Fibroblast of skin of left quadriceps (primary cell): ENCODE data around the gene FBXO5.
A peak's percentile ranks its signal among the peaks of the same experiment; 100 is the strongest.

ENCODE experiments used
- DNase-seq, 2 experiments: peaks; one replicate each; pipeline ENCODE4 v3.0.0-alpha.2; 2013; ENCODE audit warnings: low read depth in 2 of 2

Gene FBXO5

DNA sequence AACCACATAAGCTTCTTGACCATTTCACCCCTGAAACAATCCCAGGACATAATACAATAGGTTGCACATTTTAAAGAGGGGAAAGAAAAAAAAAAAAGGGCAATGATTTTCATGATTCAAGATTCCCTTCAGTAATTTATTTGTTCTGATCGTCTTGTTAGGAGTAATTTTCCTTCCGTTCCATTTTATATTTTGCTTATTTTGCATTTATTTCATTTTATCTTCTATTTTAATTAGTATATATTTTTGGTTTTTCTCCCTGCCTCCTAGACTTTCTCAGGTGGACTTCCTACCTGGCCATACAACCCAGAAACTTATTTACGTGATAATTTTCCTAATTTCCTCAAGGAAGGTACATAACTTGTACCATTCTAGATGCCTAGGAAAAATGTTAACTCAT is 32.6 kb downstream of the FBXO5 start:
- DNase-seq = no peak

DNA sequence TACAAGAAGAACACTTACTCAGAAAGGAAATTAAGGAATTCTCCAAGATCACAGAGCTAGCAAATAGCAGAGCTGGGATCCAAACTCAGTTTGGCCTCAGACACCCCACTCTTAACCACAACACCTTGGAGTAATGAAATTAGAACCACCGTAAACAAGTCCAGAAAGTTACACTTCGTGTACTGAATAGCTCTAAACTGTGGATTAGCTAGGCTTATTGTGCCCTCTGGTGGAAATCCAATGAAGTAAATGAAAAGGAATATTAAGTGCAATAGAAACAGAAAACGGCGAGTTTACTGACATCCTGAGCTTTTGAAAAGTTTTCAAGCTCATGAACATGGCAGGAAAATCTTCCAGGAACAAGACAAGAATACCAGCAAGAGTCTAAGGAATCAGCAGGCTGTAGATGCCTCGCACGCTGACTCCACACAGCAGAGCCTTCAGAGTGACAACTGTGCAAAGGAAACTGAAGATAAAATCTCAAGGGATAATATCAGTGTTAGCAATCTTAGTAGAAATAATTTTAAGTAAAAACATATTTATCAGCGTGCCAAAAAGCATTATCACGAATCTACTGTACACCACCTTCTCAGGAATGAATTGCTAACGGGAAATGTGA is 34.6 kb downstream of the FBXO5 start:
- DNase-seq = peak; percentile 19 to 21

DNA sequence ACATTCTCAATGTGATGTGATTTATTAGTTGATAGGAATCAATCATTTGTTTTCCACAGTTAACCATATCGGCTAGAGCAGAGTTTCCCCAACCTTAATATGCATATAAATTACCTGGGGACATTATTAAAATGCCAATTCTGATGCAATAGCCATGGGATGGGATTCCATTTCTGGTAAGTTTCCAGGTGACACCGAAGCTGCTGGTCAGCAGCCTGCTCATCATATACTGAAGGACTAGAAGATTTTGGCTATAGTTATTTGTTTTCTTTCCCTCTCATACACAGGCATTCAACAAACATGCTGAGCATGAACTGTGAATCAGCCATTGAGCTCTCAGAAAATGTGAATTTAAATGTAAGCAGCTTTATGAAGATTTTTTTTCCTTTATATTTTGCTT is 35.8 kb downstream of the FBXO5 start:
- no peak for DNase-seq

DNA sequence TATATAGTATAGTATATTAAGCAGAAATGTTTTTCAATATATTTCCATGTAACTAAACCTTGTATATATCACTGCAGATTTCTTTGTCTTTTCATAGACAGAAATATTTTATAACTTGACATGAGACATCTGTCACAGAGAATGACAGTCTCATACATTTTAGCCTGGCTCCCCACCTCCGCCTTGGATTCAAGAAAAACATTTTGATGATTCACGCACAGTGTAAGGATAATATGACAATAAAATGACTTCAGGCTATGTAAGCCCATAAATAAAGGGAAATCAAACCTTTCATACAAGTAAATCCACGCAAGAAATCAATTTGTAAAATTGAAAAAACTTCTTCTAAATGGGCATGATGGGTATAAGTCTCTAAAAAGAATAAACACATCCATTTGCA is 36.4 kb downstream of the FBXO5 start:
- no peak for DNase-seq

DNA sequence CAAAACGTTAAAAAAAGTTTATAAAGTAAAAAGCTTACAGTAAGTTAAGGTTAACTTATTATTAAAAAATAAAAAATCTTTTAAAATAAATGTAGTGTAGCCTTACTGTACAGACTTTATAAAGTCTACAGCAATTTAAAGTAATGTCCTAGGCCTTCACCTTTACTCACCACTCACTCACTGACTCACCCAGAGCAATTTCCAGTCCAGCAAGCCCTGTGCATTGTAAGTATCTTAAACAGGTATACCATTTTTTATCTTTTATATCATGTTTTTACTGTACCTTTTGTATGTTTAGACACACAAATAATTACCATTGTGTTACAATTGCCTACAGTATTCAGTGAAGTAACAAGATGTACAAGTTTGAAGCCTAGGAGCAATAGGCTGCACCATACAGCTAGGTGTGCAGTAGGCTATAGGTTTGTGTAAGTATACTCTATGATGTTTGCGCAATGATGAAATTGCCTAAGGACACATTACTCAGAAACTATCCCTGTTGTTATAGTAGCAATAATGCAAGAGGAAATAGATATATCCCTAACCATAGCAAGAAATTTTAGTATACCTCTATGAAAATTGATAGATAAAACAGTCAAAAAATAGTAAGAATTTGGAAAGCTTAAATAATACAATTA is 39.5 kb downstream of the FBXO5 start:
- DNase-seq = no peak

DNA sequence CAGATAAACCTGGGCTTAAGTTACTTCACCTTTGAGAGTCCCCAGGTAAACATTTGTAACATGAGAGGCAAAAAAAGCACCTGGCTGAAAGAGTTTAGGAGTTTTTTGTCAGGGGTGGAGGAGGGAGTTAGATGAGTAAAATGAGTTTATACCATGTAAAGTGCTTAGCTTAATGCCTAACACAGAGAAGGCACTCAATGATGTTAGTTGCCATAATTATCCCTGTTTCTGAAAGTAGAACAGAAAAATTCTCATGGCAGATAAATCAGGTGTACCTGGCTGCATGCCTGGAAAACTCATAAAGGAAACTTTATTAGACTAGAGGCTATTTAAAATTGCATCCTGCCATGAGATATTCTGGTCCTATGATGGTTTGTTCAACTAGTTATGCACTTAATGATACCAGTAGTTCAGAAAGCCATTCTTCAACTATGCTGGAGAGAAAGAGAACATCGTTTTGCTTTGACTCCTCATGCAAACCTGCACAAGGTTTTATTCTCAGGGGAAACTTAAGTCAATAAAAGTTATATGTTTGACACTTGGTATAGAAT is 40.4 kb downstream of the FBXO5 start:
- DNase-seq = no peak

DNA sequence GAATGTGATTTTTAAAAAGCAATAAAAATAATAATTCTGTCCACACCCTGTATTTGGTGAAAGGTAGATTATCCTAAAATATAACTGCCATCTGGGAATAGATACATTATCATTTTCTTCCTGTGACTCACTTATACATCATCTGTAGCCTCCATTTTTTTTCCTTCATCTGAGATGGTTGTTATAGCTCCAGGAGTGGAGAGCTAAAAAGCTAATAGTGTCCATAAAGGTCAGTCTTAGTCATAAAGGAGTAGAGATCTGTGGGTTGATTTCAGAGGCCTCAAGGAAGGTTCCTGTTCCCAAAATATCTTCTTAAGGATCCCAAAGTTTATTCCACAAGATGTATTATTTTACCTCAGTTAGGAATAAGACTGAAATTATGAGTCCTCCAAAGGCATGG is 41.1 kb downstream of the FBXO5 start:
- peak in 1 of 2 experiments; percentile 3 for DNase-seq

DNA sequence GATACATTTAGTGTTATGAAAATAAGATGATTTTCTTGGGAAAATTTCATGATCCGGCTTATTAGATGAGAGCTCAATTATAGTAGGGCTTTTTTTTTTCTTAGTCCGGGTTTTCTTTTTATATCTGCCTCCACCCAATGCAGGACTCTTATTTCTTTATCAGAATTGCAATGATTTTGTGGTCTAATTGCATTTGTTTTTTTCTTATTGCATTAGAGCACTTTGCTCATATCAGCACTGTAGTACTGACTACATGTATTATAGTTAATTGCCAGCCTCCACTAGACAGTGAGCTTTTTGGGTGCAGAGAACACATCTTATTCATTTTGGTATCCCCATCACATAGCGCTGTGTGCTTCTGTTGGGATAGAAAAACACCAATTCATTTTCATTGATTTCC is 50.0 kb downstream of the FBXO5 start:
- DNase-seq = no peak

DNA sequence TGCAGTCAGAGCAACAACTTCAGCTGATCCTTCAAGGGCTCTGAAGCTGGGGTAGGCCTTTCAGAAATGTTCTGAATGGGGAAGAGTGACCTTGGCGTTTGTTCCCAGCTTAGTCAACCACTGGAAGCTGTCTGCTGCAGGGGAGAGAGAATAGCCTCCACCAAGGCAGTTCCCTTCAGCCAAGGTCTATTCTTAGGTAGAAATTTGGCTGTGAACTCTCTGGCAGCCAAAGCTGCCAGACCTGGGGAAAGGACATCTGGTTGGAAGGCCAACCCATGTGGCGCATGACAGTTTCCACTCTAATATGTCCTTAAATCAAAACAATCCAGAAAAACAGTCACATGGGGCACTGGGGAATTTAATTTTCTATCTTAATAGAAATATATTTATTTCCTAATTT is 60.1 kb downstream of the FBXO5 start:
- no peak for DNase-seq
